Measurements from ENCODE around the gene ITGA11.

Gene ITGA11

DNA sequence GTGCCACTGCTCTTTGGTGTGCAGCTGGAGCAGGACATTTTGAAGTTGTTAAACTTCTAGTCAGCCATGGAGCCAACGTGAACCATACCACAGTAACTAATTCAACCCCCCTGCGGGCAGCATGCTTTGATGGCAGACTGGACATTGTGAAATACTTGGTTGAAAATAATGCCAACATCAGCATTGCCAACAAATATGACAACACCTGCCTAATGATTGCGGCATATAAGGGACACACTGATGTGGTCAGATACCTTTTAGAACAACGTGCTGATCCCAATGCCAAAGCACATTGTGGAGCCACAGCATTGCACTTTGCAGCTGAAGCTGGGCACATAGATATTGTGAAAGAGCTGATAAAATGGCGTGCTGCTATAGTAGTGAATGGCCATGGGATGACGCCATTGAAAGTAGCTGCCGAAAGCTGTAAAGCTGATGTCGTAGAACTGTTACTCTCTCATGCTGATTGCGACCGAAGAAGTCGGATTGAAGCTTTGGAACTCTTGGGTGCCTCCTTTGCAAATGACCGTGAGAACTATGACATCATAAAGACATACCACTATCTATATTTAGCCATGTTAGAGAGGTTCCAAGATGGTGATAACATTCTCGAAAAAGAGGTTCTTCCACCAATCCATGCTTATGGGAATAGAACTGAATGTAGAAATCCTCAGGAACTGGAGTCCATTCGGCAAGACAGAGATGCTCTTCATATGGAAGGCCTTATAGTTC lies 142.2 kb downstream of the ITGA11 start:
- no peak for DNase-seq (ENCODE audit: low spot score)

DNA sequence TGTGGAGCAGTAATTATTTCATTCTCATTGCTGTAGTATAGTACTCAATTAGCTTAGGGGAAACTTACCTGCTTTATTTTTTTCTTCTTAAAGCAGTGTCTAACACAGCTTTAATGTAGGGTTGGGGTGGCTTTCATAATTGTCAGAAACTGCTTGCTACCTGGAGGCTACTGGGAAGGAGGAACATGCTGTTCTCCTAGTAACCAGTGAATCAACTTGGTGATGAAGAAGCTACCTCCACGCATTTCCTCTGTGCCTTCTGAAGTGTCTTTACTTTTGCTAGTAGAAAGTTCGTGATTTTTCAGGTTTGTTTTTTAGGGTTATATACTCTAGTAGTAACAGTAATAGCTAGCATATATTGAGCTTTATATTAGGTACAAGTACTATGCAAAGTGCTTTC lies 142.9 kb downstream of the ITGA11 start:
- no peak for DNase-seq (ENCODE audit: low spot score)

DNA sequence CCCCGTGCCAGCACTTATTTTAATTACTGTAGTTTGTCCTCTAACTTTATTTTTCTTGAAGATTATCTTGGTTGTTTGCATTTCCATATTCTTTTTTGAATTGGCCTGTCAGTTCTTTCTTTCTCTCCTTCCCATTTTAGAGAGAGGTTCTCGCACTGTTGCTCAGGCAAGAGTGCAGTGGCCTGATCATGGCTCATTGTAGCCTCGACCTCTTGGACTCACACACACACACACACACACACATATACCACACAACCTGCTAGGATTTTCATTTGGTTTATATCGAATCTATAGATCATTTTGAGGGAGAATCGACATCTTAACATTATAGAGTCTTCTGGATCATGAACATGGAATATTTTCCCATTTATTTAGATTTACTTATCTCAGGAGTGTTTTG lies 145.7 kb downstream of the ITGA11 start:
- DNase-seq (ENCODE audit: low spot score) = no peak

DNA sequence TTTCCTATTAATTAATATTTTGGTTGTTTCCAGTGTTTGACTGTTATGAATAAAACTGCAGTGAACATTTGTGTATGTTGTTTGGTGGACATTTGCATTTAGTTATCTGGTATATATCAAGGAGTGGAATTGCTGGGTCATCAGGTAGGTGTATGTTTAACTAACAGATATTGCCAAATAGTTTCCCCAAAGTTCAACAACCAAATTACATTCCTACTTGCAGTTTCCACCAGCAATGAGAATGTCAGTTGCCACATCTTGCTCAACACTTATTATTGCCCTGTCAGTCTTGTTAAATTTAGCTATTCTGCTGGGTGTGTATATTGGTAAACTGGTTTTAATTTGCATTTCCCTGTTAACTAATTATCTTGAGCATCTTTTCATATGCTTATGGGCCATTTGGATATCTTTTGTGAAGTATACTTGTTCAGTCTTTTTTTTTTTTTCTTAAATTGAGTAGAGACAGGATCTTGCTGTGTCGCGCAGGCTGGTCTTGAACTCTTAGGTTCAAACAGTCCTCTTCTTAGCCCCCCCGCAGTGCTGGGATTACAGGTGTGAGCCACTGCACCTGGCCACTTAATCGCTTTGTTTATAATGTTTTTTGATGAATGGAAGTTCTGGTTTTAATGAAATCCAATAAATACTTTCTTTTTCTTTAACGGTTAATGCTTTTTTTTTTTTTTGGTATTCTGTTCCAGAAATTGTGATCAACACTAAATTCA lies 146.5 kb downstream of the ITGA11 start:
- DNase-seq (ENCODE audit: low spot score) = no peak

DNA sequence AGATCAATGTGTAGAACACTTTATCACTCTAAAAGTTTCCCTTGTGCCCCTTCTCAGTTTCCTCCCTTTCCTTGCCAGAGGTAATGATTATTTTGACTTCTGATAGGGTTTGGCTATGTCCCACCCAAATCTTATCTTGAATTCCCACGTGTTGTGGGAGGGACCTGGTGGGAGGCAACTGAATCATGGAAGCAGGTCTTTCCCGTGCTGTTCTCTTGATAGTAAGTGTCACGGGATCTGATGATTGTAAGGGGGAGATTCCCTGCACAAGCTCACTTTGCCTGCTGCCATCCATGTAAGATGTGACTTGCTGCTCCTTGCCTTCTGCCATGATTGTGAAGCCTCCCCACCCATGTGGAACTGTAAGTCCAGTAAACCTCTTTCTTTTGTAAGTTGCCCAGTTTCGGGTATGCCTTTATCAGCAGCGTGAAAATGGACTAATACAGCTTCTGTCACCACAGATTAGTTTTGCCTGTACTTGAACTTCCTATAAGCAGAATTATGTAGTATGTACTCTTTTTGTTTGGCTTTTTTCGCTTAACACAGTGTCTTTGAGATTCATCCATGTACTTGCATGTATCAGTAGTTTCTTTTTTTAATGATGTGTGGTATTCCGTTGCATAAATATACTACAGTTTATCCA lies 147.2 kb downstream of the ITGA11 start:
- DNase-seq (ENCODE audit: low spot score) = no peak

DNA sequence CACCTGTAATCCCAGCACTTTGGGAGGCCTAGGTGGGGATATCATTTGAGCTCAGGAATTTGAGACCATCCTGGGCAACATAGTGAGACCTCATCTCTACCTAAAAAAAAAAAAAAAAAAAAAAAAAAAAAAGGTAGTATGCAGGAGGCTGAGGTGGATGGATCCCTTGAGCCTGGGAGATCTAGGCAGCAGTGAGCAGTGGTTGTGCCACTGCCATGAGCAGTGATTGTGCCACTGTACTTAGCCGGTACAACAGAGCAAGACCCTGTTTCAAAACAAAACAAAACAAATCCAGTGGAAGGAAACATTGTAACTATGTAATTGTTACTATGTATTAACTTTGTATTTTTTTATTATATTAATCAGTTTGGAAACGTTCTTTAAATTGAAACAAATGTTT lies 148.6 kb downstream of the ITGA11 start:
- no peak for DNase-seq (ENCODE audit: low spot score)

DNA sequence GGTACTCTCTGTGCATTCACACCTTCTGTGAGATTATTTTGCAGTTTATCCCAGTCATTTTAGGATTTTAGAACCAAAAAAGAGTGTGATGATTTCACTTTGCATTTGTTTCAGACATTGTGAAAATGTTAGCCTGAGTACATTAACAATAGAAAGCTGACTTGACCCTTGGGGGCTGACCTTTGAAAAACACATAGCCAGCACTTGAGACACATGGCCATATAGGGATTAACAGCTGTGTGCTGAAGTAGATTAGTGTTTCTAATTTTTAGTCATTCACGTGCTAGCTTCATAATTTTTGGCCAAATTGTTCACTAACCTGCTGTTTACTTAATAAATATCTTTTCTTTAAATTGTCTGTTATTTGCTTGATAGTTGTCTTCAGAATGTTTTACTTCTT lies 151.0 kb downstream of the ITGA11 start:
- no peak for DNase-seq (ENCODE audit: low spot score)

DNA sequence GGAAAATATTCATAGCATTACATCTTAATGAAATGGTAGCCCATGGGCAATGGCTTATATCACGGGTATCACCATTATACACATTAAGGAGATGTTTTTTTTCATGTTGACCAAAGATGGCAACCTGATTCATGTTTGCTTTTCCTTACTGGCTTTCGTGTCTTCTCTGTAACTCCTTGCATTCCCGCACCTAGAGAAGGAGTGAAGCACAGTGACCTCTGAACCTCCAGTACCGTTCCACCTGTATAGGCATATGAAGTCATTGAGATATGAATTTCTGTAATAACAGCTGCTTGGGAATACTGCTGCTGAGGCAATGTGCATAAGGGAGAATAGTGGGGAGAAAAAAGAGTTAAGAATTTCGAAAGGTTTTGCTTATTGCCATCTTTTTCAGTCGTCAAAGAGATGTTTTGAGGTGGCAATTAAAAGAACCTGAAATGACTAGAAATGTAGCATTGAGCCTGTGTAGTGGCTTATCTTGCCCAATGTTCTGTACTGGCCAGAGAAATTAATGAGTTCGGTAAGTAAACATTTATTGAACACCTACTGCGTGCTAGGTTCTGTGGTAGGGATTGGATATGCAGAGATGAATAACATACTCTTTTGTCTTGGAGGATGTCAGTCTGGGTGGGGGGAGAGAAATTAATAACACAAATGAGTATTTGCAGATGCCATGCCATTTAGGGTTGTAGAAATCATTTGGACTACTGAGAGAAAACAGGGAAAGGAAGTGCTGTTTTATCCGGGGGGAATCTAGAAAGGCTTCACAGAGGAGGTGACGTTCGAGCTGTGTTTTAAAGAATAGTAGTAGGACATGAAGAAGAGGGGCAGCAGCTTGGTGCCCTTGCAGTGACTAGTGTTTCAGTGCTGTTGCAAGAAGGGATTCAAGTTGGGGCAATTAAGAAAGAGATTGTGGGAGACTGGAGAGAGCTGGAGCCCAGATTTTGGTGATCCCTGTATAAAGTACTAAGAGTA lies 151.9 kb downstream of the ITGA11 start:
- no peak for DNase-seq (ENCODE audit: low spot score)

DNA sequence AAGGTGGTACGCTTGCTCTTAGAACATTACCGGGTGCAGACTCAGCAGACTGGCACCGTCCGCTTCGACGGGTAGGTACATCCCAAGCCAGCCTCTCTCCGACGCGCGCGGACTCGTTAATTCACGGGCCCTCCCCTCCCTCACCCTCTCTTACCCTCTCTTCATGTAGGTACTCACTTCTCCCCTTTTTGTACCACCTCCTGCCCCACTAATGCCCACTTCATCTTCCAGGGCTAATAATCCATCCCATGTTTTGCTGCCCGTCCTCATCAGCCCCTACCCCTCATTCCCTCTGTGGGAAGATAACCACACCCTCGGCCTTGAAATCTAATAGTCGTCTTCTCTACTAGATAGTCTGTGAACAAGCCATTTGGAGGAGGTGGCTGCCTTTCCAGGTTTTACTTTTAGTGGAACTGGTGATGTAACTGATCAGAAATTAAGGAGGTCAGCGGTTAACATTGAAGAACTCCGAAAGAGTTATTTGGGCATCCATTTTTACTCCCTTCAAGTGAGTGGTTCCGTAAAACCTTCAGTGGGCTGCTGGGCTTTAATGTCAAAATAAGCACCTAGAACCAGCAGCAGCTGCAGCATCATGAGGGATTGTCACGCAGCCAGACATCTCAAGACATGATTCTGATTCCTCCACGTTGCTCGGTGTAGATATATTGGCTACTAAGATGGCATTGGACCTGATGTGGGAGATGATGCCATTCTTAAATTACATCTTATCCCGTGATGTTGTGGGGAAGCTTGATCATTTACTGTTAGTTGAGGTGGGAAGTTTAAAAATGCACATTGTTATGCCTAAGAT lies 153.2 kb downstream of the ITGA11 start:
- no peak for DNase-seq (ENCODE audit: low spot score)

DNA sequence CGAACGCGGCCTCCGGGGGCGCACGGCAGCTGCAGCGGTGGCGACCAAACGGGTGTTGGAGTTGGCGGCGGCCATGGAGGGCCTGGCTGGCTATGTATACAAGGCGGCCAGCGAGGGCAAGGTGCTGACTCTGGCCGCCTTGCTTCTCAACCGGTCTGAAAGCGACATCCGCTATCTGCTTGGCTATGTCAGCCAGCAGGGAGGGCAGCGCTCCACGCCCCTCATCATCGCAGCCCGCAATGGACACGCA lies 153.7 kb downstream of the ITGA11 start:
- DNase-seq (ENCODE audit: low spot score) = no peak

DNA sequence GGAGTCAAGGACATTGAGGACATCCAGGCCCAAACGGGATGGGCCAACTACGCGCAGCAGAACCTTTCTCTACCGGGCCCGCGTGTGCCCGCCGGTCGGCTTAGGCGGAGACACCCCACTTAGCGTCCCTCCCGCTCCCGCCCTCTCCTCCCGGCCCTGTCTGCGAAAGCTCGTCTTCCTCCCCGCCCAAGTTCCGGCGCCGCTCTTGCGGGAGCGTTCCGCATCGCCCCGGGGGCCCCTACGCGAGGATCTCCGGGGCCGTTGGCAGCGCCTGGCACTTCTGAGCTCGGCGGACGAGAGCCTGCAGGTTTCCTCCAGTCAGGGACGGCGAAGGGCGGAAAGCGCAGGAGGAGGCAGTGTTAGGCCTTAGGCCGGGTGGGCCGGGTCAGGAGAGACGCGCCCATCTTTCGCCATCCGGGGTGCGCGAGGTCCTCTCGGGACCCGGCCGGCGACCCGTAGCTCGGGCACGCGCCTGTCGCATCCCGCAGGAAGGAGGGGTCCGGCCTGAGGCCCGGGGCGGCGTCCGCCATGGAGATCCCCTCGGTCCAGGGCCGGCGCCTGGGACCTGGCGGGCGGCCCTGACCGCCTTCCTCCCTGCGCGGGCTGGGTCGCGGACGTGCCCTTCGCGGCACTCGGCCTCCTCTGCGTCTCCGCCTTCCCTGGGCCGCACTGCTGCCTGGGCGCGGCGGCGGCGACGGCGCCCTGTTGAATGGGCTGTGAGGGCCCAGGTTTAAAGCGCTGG lies 154.2 kb downstream of the ITGA11 start, which contains the start of gene FEM1B:
TSS of gene FEM1B (plus strand) at position 143 of the 742 bp plus-strand sequence. CDS start 673 bp downstream, outside the sequence.
- peak; percentile 85 for DNase-seq (ENCODE audit: low spot score)

DNA sequence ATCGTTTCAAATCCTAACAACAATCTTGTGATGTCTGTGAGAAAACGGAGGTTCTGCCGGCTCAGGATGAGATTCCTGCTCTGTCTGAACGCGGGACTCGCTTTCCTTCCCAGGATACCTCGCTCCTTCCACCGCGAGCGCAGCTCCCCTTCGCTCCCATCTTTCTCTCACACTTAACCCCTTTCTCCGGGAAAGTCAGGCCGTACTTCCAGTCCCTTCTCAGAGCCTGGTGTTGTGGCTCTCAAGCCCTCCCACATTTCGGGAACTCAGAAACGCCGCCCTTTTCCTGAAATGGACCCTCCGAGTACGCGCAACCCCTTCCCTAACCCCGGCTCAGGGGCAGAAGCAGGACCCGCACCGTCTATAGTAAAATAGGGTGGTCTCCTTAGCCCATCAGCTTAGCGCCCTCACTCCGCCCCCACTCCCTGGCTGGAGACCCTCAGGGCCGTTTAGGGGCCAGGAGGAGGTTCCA lies 154.8 kb downstream of the ITGA11 start:
- no peak for DNase-seq (ENCODE audit: low spot score)

DNA sequence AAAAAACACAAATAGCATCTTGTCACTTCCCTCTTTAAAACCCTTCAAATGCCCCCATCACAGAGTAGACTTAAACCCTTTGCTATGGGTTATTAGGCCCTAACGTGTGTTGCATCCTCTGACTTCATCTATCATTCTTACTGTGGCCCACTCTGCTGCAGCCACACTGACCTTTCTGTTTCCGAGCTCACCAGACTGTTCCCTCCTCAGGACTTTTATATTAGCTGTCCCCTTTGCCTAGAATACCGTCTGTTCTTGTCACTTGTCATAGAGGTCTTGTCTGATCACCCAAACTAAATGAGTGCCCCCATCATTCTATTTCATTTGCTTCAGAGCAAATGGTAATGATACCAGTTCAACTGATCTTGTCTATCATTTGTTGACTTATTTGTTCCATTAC lies 155.3 kb downstream of the ITGA11 start:
- DNase-seq (ENCODE audit: low spot score) = no peak

DNA sequence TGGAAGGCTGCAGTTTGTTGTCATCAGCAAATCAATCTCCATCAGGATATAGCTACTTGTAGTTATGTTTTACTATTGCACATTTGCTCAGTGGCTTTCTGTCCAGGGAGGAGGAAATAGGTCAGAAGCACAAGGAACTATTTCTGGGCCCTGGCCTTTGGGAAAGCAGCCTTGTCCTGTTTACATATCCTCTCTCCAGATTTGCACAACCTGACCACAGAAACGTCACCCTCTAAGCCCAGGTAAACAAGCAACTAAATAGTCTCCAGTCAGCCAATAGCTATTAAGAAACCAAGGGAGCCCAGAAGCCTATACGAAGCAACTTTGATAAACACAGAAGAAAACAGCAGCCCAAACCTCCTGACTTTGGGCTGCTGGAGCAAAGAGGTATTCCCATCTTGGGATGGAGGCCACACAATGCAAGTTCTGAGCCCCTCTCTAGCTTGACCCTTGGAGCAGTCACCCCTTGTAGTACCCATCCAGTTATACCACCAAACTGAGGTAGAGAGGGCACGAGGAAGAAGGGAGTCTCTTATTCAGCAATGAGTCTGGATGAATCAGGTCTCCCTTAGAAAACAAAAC lies 156.7 kb downstream of the ITGA11 start:
- DNase-seq (ENCODE audit: low spot score) = no peak

DNA sequence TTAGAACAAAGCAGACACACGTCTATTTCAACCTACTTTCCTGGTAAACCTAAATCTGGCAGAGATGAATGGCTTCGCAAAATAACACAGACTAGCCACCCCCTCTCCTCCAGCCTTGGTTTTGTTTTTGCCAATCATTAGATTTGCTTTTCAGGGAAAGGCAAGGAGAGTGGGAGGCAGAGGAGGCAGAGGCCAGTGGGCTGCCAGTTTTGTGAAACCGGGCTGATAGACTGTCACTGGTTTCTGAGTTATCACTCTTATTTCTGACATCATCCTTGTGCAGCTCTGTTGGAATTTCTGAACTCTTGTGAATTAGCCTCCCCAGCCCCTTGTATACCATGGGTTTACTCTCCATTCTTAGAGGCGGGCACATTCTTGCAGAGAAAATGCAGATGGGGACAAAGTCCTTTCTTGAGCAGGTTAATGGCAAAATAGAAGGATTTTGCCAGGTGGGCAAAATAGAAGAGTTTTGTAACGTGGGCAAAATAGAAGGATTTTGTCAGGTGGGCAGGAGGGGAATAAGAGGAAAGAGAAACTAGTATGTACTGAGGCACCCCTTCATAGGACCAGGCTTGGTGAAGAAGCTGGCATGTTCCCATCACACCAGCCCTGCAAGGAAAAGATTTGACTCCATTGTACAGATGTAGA lies 157.6 kb downstream of the ITGA11 start:
- DNase-seq (ENCODE audit: low spot score) = no peak

DNA sequence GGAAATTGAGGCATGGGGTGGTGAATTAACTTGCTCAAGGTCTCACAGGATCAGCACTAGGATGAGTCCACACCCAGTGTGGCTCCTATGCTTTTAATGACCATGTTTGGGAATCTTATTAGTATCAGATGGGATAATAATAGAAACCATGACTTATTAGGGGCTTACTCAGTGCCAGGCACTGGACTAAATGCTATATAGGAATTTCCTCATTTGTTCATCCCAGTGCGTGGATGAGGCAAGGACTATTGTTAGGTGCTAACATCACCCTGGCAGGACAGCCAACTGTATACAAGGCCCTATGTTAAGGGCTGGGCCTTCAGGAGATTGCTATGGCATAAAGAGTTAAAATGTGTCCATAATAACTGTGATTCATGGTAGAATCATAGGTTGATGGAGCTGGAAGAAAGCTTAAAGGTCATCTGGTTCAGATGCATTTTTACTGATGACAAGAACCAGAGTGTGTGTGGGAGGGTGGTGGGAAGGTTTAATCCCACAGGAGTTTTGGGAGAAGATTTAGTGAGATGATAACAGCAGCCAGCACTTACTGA lies 159.2 kb downstream of the ITGA11 start:
- peak; percentile 54 for DNase-seq (ENCODE audit: low spot score)

DNA sequence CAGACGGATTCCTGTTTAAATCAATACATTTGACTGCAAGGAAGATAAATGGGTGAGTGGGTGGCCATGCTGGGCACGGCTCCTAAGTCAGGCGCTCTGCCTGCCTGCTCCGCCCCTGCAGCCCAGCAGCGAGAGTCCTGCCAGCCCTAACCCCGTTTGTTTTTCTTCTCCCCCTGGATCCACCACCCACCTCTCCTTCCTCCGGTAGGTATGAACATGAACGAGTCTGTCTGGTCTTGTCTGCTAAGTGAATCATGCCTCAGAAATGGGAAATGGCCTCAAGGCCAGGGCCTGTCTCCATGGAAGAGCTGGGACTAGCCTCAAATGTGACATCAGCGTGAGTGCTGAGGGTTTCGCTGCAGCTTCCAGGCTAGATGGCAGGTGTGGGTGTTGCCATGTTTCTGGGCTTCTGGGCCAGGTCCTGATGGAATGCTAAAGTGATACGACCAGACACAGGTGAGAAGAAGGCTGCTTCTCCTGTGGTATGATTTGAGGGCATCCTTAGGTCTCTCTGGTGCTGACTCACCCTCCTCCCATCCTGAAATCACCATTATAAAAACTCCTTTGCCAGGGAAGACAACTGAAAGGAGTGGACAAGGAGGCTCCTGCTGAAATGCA lies 160.0 kb downstream of the ITGA11 start:
- peak; percentile 67 for DNase-seq (ENCODE audit: low spot score)

DNA sequence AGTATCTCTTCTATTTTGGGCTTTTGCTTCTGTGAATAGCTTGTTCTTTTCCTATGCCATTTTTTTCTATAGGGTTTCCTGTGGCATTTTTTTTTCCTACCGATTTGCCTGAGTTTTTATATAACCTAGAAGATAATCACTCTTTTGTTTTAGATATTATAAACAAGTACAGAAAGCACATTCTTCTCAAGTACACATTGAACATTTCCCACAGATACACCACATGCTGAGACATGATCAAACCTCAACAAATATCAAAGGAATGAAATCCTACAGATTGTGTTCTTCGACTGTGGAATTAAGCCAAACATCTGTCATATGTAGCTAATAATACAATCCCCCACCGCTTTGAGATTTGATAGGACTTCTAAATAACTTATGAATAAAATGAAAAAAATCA lies 163.6 kb downstream of the ITGA11 start:
- no peak for DNase-seq (ENCODE audit: low spot score)

DNA sequence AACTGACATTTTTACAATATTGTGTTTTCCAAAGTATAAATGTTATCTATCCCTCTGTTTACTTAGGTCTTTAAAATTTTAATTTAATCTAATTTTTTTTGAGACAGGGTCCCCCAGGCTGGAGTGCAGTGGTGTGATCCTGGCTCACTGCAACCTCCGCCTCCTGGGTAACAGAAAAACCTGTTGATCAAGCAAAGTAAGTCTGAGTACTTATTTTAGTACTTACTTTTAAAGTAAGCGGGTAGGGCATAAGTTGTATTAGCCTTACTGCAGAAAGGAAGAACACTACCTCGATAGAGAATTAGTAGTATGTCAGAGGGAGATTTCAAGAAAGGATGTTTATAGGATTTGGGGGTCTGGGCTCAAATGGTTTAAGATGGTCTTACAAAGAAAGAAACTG lies 166.3 kb downstream of the ITGA11 start:
- no peak for DNase-seq (ENCODE audit: low spot score)
